ENCODE data around the gene WAS. TPM values are rescaled to one million over a fixed set of nuclear protein-coding genes. Genes with fewer than 3 reads are reported as not detected.
"Not testable (repeated sequence)": the region's sequence is repeated elsewhere in the genome, so short reads cannot be mapped to it uniquely, and the experiment has no call there.

The WAS gene
- total RNA-seq, 4 donors from 2014 or later, result 1.2 to 7.1 (median 3.7) TPM

DNA sequence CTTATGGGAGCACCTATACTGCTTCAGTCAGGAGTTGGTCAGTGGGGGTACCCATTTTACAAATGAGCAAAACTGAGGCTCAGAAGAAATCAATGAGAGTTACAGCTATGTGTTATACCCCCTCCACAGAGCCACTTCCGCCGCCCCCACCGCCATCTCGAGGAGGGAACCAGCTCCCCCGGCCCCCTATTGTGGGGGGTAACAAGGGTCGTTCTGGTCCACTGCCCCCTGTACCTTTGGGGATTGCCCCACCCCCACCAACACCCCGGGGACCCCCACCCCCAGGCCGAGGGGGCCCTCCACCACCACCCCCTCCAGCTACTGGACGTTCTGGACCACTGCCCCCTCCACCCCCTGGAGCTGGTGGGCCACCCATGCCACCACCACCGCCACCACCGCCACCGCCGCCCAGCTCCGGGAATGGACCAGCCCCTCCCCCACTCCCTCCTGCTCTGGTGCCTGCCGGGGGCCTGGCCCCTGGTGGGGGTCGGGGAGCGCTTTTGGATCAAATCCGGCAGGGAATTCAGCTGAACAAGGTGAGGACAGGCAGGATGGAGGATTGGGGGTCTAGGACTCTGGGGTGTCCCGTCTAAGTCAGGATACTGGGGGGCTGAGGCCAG is 5.0 kb downstream of the WAS start:
- TF ChIP-seq POLR2A (IDR thresholded peaks at IDR 0.05), result no peak
- TF ChIP-seq, protein P1, sequence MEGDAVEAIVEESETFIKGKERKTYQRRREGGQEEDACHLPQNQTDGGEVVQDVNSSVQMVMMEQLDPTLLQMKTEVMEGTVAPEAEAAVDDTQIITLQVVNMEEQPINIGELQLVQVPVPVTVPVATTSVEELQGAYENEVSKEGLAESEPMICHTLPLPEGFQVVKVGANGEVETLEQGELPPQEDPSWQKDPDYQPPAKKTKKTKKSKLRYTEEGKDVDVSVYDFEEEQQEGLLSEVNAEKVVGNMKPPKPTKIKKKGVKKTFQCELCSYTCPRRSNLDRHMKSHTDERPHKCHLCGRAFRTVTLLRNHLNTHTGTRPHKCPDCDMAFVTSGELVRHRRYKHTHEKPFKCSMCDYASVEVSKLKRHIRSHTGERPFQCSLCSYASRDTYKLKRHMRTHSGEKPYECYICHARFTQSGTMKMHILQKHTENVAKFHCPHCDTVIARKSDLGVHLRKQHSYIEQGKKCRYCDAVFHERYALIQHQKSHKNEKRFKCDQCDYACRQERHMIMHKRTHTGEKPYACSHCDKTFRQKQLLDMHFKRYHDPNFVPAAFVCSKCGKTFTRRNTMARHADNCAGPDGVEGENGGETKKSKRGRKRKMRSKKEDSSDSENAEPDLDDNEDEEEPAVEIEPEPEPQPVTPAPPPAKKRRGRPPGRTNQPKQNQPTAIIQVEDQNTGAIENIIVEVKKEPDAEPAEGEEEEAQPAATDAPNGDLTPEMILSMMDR (IDR thresholded peaks at IDR 0.05), result no peak
- Histone ChIP-seq H3K27me3 (no peaks in the 10 kb centered on the region), H3K27ac (no peak overlapping the region), H3K36me3 (no peaks in the 10 kb centered on the region), H3K4me3 (no peak overlapping the region), H3K4me1 (no peaks in the 10 kb centered on the region), H3K9me3 (no peaks in the 10 kb centered on the region)
- 57% methylated on average over 1 of the region's 19 CpGs; no CpG with 5 or more reads in 1 of the 2 donors for WGBS, 2 donors
- intact Hi-C loops (cut with DNase I), result no loop called here
- no peak for DNase-seq

DNA sequence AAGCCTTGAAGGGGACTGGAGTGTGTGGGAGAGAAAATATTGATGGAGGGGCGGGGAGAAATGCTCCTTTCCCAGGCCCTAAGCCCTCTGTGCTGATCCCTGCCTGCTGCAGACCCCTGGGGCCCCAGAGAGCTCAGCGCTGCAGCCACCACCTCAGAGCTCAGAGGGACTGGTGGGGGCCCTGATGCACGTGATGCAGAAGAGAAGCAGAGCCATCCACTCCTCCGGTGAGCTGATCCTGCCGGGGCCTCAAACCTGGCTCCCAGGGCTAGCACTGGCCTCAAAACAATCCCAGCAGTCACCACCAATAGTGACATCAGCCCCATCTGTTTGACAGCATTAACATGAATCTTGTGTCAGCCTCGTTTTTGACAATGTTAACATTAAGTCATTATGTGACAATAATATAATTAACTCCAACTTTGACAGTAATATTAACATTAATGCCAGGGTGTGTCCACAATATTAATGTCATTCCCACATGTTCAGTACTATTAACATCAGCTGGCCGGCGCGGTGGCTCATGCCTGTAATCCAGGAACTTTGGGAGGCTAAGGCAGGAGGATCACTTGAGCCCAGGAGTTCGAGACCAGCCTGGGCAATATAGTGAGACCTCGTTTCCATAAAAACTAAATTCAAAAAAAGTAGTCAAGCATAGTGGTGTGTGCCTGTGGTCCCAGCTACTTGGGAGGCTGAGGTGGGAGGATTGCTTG is 5.8 kb downstream of the WAS start:
- 62 to 63% methylated on average over 2 to 10 of the region's 11 CpGs for WGBS, 2 donors
- DNase-seq, result no peak
- no peaks in the 10 kb centered on the region for H3K4me1 ChIP-seq
- TF ChIP-seq POLR2A (IDR thresholded peaks at IDR 0.05), result no peak
- TF ChIP-seq, protein P1 (IDR thresholded peaks at IDR 0.05), result no peak
- no peaks in the 10 kb centered on the region for H3K27me3 ChIP-seq
- no peaks in the 10 kb centered on the region for H3K9me3 ChIP-seq
- no peak overlapping the region for H3K4me3 ChIP-seq
- no peaks in the 10 kb centered on the region for H3K36me3 ChIP-seq
- H3K27ac ChIP-seq, result no peak overlapping the region
- intact Hi-C loops (cut with DNase I), result no loop called here

DNA sequence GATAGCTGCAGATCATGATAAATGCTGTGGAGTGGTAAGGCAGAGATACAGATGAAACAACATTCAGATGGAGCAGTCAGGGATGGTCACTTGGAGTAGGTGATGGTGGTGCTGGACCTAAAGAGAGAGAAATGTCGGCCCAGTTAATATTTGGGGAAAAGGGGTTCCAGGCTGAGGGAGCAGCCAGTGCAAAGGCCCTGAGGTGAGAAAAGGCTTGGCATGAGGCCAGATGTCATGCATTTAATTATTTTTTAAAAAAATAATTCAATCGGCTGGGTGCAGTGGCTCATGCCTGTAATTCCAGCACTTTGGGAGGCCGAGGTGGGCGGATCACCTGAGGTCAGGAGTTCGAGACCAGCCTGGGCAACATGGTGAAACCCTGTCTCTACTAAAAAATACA is 8.1 kb downstream of the WAS start:
- H3K27ac ChIP-seq; DNase-seq; H3K9me3 ChIP-seq; H3K36me3 ChIP-seq; intact Hi-C loops (cut with DNase I); H3K27me3 ChIP-seq; H3K4me3 ChIP-seq: not testable (repeated sequence)
- 78 to 80% methylated on average over 3 to 4 of the region's 5 CpGs for WGBS, 2 donors
- peaks cover 0 to 11% (median 3%) of the 10 kb centered on the region in 3 donors for H3K4me1 ChIP-seq

DNA sequence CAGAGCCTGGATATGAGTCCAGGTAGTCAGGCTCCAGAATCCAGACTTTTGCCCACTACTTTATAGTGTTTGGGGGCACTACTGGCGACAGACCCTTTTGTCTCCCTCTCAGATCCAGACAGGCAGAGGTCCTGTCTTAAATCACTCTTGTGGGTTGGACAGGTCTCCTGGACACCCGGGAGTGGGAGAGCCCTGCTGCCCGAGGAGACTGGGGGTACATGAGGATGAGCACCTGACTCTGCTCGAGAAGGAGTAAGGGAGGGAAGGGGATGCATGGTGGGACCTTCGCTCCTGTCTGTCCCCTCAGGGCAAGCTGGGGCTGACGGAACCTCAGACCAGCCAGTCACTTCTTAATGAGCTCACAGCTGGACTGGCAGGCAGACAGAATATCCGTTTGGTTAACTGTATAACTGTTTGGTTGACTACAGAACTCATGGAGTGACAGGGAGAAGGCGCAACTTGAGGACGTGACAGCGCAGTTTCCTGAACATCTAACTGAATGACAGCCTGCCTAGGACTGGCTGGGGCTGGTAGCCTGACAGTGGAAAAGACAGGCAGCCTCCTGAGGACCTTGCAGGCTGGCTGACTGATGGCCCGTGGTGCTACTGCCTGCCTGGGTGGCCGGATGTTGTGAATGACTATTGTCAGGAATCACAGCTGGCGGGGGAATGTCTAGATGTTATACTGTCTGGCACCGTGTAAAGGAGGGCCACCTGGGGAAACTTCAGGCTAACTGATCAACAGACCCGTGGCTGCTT is 11.4 kb downstream of the WAS start:
- no peak for TF ChIP-seq POLR2A (IDR thresholded peaks at IDR 0.05)
- TF ChIP-seq, protein P1 (IDR thresholded peaks at IDR 0.05), result no peak
- no peaks in the 10 kb centered on the region for H3K9me3 ChIP-seq
- peaks cover 0 to 12% (median under 1%) of the 10 kb centered on the region in 3 donors for H3K36me3 ChIP-seq
- H3K4me3 ChIP-seq, result no peak overlapping the region
- no peaks in the 10 kb centered on the region for H3K27me3 ChIP-seq
- no peak for DNase-seq
- H3K27ac ChIP-seq, result peak overlapping the region in 1 of 4 donors; percentile 91
- 39 to 47% methylated on average over 3 to 10 of the region's 15 CpGs for WGBS, 2 donors
- peaks cover 0 to 19% (median 3%) of the 10 kb centered on the region in 3 donors for H3K4me1 ChIP-seq
- intact Hi-C loops (cut with DNase I), result no loop called here

DNA sequence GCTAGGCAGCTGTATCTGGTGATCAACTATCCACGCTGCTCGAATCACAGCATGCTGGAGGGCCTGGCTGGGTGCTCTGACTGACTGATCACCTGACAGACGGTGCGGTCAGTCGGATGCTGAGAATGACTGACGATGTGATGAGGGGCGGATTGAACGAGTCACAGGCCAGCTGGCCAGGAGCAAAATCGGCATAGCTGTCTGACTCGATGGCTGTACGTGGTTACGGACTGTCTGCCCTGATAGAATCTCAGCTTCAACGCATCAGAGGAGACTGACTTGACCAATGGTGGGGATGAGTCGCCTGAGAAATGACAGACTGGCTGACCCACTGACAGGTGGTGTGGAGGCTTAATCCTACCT is 11.9 kb downstream of the WAS start:
- Histone ChIP-seq H3K27me3 (no peaks in the 10 kb centered on the region), H3K4me3 (peak overlapping the region in 3 of 4 donors; percentile 58 to 80 (median 78)), H3K9me3 (no peaks in the 10 kb centered on the region), H3K27ac (peak overlapping the region; percentile 82 to 97 (median 91)), H3K36me3 (peaks cover 0 to 18% (median 5%) of the 10 kb centered on the region in 3 donors), H3K4me1 (peaks cover 0 to 19% (median 3%) of the 10 kb centered on the region in 3 donors)
- intact Hi-C loops (cut with DNase I), result no loop called here
- DNase-seq, result no peak
- 20 to 76% methylated on average over 1 to 9 of the region's 14 CpGs for WGBS, 2 donors
- TF ChIP-seq, protein P1 (IDR thresholded peaks at IDR 0.05), result no peak
- TF ChIP-seq POLR2A (IDR thresholded peaks at IDR 0.05), result no peak

Data from esophagus squamous epithelium (tissue), 5 donors.